ENCODE measurements around the gene PDE7B. TPM values are rescaled to one million over a fixed set of nuclear protein-coding genes. Genes with fewer than 3 reads are reported as not detected.

PDE7B gene
- total RNA-seq, 1 donor: 25.3 TPM

DNA sequence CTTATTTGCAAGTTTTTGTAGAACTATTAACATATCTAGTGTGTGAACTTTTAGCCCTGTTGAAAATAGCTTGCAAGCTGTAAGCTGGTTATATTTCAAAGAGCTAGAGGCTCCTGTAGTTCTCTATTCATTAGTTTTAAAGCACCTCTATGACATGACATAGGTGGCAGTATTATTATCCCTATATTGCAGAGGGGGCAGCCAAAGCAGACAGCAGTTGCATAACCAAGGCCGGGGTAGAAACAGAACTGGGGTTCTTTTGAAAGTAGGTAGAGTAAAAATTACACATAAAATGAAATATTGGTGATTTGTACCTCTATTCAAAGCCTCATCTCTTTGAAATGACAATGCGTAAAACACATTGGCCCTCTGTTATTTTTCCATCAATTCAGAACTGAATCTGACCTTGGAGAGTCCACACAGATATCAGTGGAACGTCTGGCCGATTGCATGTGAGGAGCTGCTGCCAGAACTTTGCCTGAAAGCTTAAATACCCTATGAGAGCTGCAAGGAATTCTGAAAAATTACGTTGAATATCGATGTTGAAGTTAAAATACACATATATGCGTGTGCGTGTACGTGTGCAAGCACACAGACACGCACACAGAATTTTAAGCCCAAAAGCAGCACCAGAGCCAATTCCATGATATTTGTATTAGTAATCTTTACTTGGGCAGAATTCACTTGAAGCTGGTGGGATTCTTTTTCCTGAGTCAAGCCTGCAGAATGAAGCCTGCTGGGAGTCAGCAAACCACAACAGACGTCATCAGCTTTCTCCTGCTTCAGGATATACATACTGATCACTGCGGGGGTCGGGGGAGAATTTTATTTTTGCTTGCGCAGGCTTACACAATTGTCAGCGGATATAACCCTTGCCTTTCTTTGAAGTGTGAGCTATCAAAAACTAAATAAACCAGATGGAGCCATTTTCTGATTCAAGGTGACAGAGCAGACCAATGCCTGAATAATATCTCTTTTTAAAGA, 163.2 kb downstream of the PDE7B start:
- no peak overlapping the region for H3K4me3 ChIP-seq (ENCODE audit: insufficient read depth, low read length)
- H3K27ac ChIP-seq (ENCODE audit: low read depth, low read length): peak overlapping the region; percentile 100
- no peaks in the 10 kb centered on the region for H4K20me1 ChIP-seq (ENCODE audit: insufficient read depth, low read length)
- H3K9me3 ChIP-seq (ENCODE audit: low read depth, low read length): no peaks in the 10 kb centered on the region
- peaks cover 25% of the 10 kb centered on the region for H3K79me2 ChIP-seq (ENCODE audit: insufficient read depth, low read length)
- H3K36me3 ChIP-seq (ENCODE audit: insufficient read depth, low read length): no peaks in the 10 kb centered on the region
- H2AFZ ChIP-seq (ENCODE audit: low read length): no peak overlapping the region
- TF ChIP-seq, protein P1, sequence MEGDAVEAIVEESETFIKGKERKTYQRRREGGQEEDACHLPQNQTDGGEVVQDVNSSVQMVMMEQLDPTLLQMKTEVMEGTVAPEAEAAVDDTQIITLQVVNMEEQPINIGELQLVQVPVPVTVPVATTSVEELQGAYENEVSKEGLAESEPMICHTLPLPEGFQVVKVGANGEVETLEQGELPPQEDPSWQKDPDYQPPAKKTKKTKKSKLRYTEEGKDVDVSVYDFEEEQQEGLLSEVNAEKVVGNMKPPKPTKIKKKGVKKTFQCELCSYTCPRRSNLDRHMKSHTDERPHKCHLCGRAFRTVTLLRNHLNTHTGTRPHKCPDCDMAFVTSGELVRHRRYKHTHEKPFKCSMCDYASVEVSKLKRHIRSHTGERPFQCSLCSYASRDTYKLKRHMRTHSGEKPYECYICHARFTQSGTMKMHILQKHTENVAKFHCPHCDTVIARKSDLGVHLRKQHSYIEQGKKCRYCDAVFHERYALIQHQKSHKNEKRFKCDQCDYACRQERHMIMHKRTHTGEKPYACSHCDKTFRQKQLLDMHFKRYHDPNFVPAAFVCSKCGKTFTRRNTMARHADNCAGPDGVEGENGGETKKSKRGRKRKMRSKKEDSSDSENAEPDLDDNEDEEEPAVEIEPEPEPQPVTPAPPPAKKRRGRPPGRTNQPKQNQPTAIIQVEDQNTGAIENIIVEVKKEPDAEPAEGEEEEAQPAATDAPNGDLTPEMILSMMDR (IDR thresholded peaks at IDR 0.05; ENCODE audit: extremely low read depth, low read depth, low read length): no peak
- peaks cover 61% of the 10 kb centered on the region for H3K4me1 ChIP-seq (ENCODE audit: insufficient read depth, low read length)
- no peaks in the 10 kb centered on the region for H3K27me3 ChIP-seq (ENCODE audit: insufficient read depth, low read length)
- peak overlapping the region; percentile 75 for H3K4me2 ChIP-seq (ENCODE audit: insufficient read depth, low read length)
- DNase-seq (ENCODE audit: insufficient read length, low spot score, missing footprints): peak; percentile 79

DNA sequence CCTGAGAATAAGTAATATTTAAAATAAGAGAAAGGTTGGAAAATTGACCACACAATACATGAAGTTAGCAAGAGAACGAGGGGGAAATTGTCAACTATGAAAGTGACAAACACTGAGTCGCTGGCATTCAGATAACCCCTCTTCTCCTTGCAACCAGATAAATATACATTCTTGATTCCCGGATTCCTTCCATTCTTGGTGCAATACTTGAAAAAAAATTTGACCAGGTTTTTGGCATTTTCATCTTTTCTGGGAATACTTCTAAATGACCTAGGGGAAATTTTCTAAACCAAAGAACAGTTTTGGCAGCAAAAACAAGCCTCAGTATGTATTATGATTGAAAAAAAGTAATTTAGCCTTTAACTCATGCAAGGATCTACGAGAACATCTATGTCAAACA, 164.0 kb downstream of the PDE7B start:
- peaks cover 59% of the 10 kb centered on the region for H3K4me1 ChIP-seq (ENCODE audit: insufficient read depth, low read length)
- TF ChIP-seq, protein P1 (IDR thresholded peaks at IDR 0.05; ENCODE audit: extremely low read depth, low read depth, low read length): no peak

DNA sequence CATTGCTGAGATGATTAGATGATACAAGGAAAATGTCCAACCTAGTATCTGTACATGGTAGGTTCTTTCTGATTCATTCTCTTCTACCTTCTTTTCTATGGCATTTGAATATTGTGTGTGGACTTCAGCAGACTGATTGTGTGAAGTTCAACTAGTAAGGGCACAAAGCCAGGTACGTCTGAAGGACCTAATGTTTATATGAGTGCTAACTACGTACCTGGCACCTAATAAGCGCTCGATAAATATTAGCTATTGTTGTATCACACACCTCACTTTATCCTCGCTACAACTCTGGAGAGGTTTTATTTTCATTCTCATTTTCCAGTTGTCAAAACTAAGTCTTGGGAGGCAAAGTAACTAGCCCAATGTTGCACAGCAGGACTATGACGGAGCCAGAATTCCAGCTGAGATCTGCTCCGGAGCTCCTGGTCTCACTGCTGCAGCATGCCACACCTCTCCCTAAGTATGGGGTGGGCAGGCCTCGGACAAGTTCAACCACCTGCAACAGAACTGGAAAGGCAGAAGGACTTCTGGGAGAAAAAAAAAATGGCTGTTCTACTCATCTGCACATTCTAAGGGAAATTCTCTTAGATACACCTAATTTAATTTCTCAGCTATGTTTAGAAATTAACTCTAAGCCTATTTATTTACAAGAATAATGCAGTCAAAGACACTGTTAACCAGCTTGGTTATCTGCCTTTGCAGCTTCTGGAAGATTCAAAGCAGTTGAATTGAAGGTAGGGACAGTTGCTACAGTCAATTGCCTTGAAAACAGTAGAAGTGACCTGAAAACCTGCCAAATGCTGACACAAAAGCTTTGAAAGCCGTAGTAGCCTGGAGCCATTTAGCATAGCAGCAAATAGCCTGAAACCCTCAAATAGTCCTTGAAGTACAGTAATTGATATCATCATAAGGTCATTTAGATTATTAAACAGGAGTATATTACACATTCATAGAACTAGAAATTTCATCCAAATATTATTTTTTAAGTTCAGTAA, 165.0 kb downstream of the PDE7B start:
- Histone ChIP-seq H3K27ac (ENCODE audit: low read depth, low read length) (peak overlapping the region; percentile 100), H3K9me3 (ENCODE audit: low read depth, low read length) (no peaks in the 10 kb centered on the region), H3K27me3 (ENCODE audit: insufficient read depth, low read length) (no peaks in the 10 kb centered on the region), H3K4me2 (ENCODE audit: insufficient read depth, low read length) (peak overlapping the region; percentile 75), H3K36me3 (ENCODE audit: insufficient read depth, low read length) (no peaks in the 10 kb centered on the region), H3K79me2 (ENCODE audit: insufficient read depth, low read length) (peaks cover 11% of the 10 kb centered on the region), H3K4me1 (ENCODE audit: insufficient read depth, low read length) (peaks cover 49% of the 10 kb centered on the region), H3K4me3 (ENCODE audit: insufficient read depth, low read length) (no peak overlapping the region), H4K20me1 (ENCODE audit: insufficient read depth, low read length) (no peaks in the 10 kb centered on the region), H2AFZ (ENCODE audit: low read length) (peak overlapping the region; percentile 33)
- TF ChIP-seq, protein P1 (IDR thresholded peaks at IDR 0.05; ENCODE audit: extremely low read depth, low read depth, low read length): no peak
- no peak for DNase-seq (ENCODE audit: insufficient read length, low spot score, missing footprints)

More for the DNA sequence above, 164.0 kb downstream of the PDE7B start:
- H3K27me3 ChIP-seq (ENCODE audit: insufficient read depth, low read length): no peaks in the 10 kb centered on the region
- H4K20me1 ChIP-seq (ENCODE audit: insufficient read depth, low read length): no peaks in the 10 kb centered on the region
- no peak overlapping the region for H2AFZ ChIP-seq (ENCODE audit: low read length)
- no peak overlapping the region for H3K4me3 ChIP-seq (ENCODE audit: insufficient read depth, low read length)
- no peaks in the 10 kb centered on the region for H3K9me3 ChIP-seq (ENCODE audit: low read depth, low read length)
- no peaks in the 10 kb centered on the region for H3K36me3 ChIP-seq (ENCODE audit: insufficient read depth, low read length)
- H3K4me2 ChIP-seq (ENCODE audit: insufficient read depth, low read length): peak overlapping the region; percentile 75
- H3K79me2 ChIP-seq (ENCODE audit: insufficient read depth, low read length): peaks cover 18% of the 10 kb centered on the region
- peak overlapping the region; percentile 100 for H3K27ac ChIP-seq (ENCODE audit: low read depth, low read length)
- no peak for DNase-seq (ENCODE audit: insufficient read length, low spot score, missing footprints)

All from osteoblast (primary cell).